HepG2 (cell line): ENCODE results near the gene GRB7. TPM values are rescaled to one million over a fixed set of nuclear protein-coding genes. Genes with fewer than 3 reads are reported as not detected.

Experiments used
- CERS6 ChIP-seq: sonication (generic); formaldehyde crosslinking; IDR thresholded peaks from 2 replicates; pipeline ENCODE4 v1.5.0; 2020; ENCODE audit warnings: missing genetic modification reagents
- CTCF ChIP-seq: sonication (generic); formaldehyde crosslinking; IDR thresholded peaks from 2 replicates; pipeline ENCODE4 v1.5.0; 2020; ENCODE audit warnings: mild to moderate bottlenecking, missing genetic modification reagents, moderate library complexity
- HMGA1 ChIP-seq: sonication (generic); formaldehyde crosslinking; conservative IDR thresholded peaks from 2 replicates; pipeline ENCODE4 v1.4.0; 2020; ENCODE audit warnings: missing genetic modification reagents
- JDP2 ChIP-seq: sonication (generic); formaldehyde crosslinking; IDR thresholded peaks from 2 replicates; pipeline ENCODE4 v1.8.1; 2022; ENCODE audit warnings: missing genetic modification reagents, borderline replicate concordance
- JUNB ChIP-seq: sonication (generic); formaldehyde crosslinking; IDR thresholded peaks from 2 replicates; pipeline ENCODE4 v1.8.0; 2022; ENCODE audit warnings: missing genetic modification reagents, mild to moderate bottlenecking, borderline replicate concordance
- PRPF4 ChIP-seq: fragments of 200-400 bp; formaldehyde crosslinking; IDR thresholded peaks from 2 replicates; pipeline ENCODE4 v1.6.1; 2016; ENCODE audit warnings: low read length, low read depth; ENCODE audit not compliant: poor library complexity, severe bottlenecking
- RFX3 ChIP-seq: IDR thresholded peaks from 2 replicates; pipeline ENCODE4 v1.6.1; 2016; ENCODE audit warnings: missing biosample characterization, missing genetic modification reagents
- ZBTB20 ChIP-seq: sonication (generic); formaldehyde crosslinking; IDR thresholded peaks from 2 replicates; pipeline ENCODE4 v1.8.1; 2023; ENCODE audit warnings: missing genetic modification reagents, low read depth, mild to moderate bottlenecking, borderline replicate concordance
- ZFP36 ChIP-seq: fragments of 150-350 bp; IDR thresholded peaks from 2 replicates; pipeline ENCODE4 v1.6.1; 2018; ENCODE audit warnings: borderline replicate concordance, low read length, low read depth; ENCODE audit not compliant: partially characterized antibody
- ZNF280D ChIP-seq: sonication (generic); formaldehyde crosslinking; IDR thresholded peaks from 2 replicates; pipeline ENCODE4 v1.5.1; 2020; ENCODE audit warnings: mild to moderate bottlenecking, missing genetic modification reagents
- ZNF282 ChIP-seq: fragments of 450-650 bp; IDR thresholded peaks from 2 replicates; pipeline ENCODE4 v1.6.1; 2018; ENCODE audit not compliant: partially characterized antibody
- ZNF337 ChIP-seq: sonication (generic); formaldehyde crosslinking; IDR thresholded peaks from 2 replicates; pipeline ENCODE4 v1.5.1; 2020; ENCODE audit warnings: missing genetic modification reagents, low read depth, mild to moderate bottlenecking, borderline replicate concordance
- ZNF609 ChIP-seq: sonication (generic); formaldehyde crosslinking; IDR thresholded peaks from 2 replicates; pipeline ENCODE4 v1.4.0; 2020; ENCODE audit warnings: mild to moderate bottlenecking, missing genetic modification reagents, borderline replicate concordance
- ZNF652 ChIP-seq: IDR thresholded peaks from 2 replicates; pipeline ENCODE4 v1.6.1; 2016; ENCODE audit warnings: low read depth, borderline replicate concordance
- ZNF883 ChIP-seq: sonication (generic); formaldehyde crosslinking; IDR thresholded peaks from 2 replicates; pipeline ENCODE4 v1.5.1; 2020; ENCODE audit warnings: mild to moderate bottlenecking, missing genetic modification reagents; ENCODE audit errors: not compliant biosample characterization
- polyA plus RNA-seq, 8 experiments: library from polyadenylated mRNA; depleted of rRNA in 3 of 8; stranded (reverse) in 7 of 8; unstranded in 1 of 8; fragments of >200 nt; fragmentation: Illumina TruSeq in 4 of 8; extraction: Trizol in 4 of 8; gene quantifications; 2 replicates each; pipeline versions ENCODE4 v1.2.1 to v1.2.3, GENCODE V29; 2011 to 2016; ENCODE audit warnings: low read depth in 4 of 8, missing spikeins in 1 of 8, mixed read lengths in 1 of 8; ENCODE audit not compliant: insufficient read depth in 1 of 8
- total RNA-seq, 5 experiments: library from RNA; depleted of rRNA; stranded (reverse); fragments of >200 nt; fragmentation: Illumina TruSeq; extraction: Trizol; gene quantifications; 2 replicates each; pipeline ENCODE4 v1.2.3, GENCODE V29; 2016; ENCODE audit warnings: low read depth in 1 of 5

GRB7 gene
- total and polyA plus RNA-seq, 2 of the 13 experiments (the other 11 are each of a cell fraction or from before 2014, with no cell fraction given) = 60.2 to 77.7 TPM

GRCh38 chr17:39730095-39730921 lies 7.4 kb upstream of the GRB7 start, which contains the start of gene MIEN1 (continued):
- TF ChIP-seq ZNF280D (CRISPR knock-in tag) (no peak), CERS6 (CRISPR knock-in tag) (no peak), ZNF883 (CRISPR knock-in tag) (peak; percentile 97), ZFP36 (no peak), PRPF4 (no peak), ZNF652 (no peak; the same call in 1 of the 2 replicates), JDP2 (CRISPR knock-in tag) (no peak; the same call in 1 of the 2 replicates), CTCF (peak; percentile 93), JUNB (CRISPR knock-in tag) (no peak), ZNF337 (CRISPR knock-in tag) (peak; percentile 93), ZNF282 (no peak), HMGA1 (CRISPR knock-in tag) (no peak), RFX3 (CRISPR knock-in tag) (no peak), ZBTB20 (no peak), ZNF609 (peak; percentile 66; the same call in 1 of the 2 replicates)
